PC-9 (cell line): ENCODE results near the gene FREM2.

Experiments
- CTCF ChIP-seq: fragments of 200-600 bp; sonication (generic); conservative IDR thresholded peaks from 2 replicates; pipeline ENCODE4 v1.6.1; 2017; ENCODE audit warnings: mixed run types, antibody characterized with exemption, mild to moderate bottlenecking, moderate library complexity
- EZH2 ChIP-seq: fragments of 200-600 bp; sonication (generic); IDR thresholded peaks from 2 replicates; pipeline ENCODE4 v1.8.0; 2017; ENCODE audit warnings: antibody characterized with exemption, low read depth

GRCh38 chr13:38648912-38649311 is 38.0 kb upstream of the FREM2 start:
- no peak for TF ChIP-seq CTCF
- TF ChIP-seq EZH2, result no peak
